ENCODE data around the gene PGAP3.

Gene PGAP3

GRCh38 chr17:39694593-39694992, 6.7 kb upstream of the PGAP3 start:
- DNase-seq, result no peak

GRCh38 chr17:39688945-39689344, 1.1 kb upstream of the PGAP3 start:
- DNase-seq, result no peak

- DNase-seq, result no peak
Observed at GRCh38 chr17:39688475-39688835, 598 bp upstream of the PGAP3 start.

- no peak for DNase-seq
Observed at GRCh38 chr17:39687101-39687545, 734 bp downstream of the PGAP3 start.

- DNase-seq, result no peak
Observed at GRCh38 chr17:39684369-39685192, 3.3 kb downstream of the PGAP3 start.

- DNase-seq, result no peak
Observed at GRCh38 chr17:39683295-39683939, 4.4 kb downstream of the PGAP3 start.

GRCh38 chr17:39679521-39680192, 8.2 kb downstream of the PGAP3 start:
- DNase-seq, result peak; percentile 63

- DNase-seq, result no peak
Observed at GRCh38 chr17:39678340-39679116, 9.3 kb downstream of the PGAP3 start.

- DNase-seq, result no peak
Observed at GRCh38 chr17:39677542-39678339, 10.1 kb downstream of the PGAP3 start.

- no peak for DNase-seq
Observed at GRCh38 chr17:39677072-39677471, 10.8 kb downstream of the PGAP3 start.

GRCh38 chr17:39676198-39676819, 11.5 kb downstream of the PGAP3 start:
- peak; percentile 71 for DNase-seq

GRCh38 chr17:39675390-39676082, 12.3 kb downstream of the PGAP3 start:
- DNase-seq, result no peak

- no peak for DNase-seq
Observed at GRCh38 chr17:39674702-39675389, 13.0 kb downstream of the PGAP3 start.

- no peak for DNase-seq
Observed at GRCh38 chr17:39674179-39674578, 13.7 kb downstream of the PGAP3 start.

- no peak for DNase-seq
Observed at GRCh38 chr17:39673335-39674081, 14.3 kb downstream of the PGAP3 start.

GRCh38 chr17:39672522-39673334, 15.1 kb downstream of the PGAP3 start:
- DNase-seq, result no peak

GRCh38 chr17:39671651-39672521, 16.0 kb downstream of the PGAP3 start:
- DNase-seq, result peak; percentile 17

- no peak for DNase-seq
Observed at GRCh38 chr17:39670746-39671145, 17.1 kb downstream of the PGAP3 start.

Measured in CD4-positive, alpha-beta T cell treated with Interleukin-21 for 1 hour (primary cell).